ENCODE results near the gene ALK.

ALK gene

DNA sequence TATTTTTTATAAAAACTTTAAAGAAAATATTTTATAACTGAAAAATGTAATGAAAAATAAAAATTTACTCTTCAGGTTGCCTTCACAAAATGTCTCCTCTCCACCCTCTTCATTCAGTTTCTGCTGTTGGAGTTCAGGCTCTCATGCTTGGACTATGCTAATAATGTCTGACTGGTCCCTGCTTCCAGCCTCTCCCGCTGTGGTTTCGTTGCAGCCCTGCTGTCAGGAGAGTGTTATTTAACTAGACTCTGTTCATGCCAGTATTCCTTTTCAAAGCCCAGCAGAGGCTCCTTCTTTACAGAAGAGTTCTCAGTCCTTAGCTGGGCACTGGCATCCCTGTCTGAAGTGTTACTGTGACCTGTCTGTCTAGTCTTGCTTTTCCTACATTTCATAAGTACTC lies 765.8 kb downstream of the ALK start:
- peak; percentile 18 for DNase-seq (ENCODE audit: low spot score)

DNA sequence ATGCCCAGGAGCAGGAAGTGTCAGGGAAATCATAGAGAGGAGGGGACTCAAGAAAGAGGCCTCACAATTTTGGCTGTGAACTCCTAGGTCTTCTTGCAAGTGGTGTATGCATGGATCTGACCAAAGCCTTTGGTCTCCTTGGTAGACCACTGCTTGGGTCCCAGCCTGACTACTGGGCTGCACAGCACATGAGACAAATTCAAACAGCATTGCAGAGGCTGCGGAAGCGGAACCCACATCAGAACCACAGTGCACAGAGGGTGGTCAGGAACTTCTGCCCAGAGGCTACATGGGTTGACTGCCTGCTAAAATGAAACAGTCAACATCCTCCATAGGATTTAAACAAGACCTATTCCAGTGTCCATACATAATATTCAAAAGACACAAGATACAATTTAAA lies 766.8 kb downstream of the ALK start:
- DNase-seq (ENCODE audit: low spot score): no peak

DNA sequence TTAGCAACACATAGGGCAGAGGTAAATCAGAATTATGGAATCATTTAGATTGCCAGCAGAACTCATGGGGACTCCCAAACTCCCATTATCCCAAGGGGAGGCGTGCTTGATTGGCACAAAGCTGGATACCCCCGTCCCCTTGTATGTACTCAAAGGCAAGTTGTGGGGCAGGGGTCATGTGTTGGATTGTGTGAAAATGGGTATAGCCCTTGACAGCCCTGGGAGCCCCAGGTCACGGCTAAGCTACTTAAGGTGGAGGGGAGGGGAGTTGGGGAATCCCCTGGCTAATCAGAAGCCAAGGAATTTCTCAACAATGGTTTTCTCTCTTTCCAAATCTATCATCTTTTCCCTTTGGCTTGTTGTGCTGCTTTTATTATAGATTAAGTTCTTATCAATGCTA lies 773.4 kb downstream of the ALK start:
- no peak for DNase-seq (ENCODE audit: low spot score)

DNA sequence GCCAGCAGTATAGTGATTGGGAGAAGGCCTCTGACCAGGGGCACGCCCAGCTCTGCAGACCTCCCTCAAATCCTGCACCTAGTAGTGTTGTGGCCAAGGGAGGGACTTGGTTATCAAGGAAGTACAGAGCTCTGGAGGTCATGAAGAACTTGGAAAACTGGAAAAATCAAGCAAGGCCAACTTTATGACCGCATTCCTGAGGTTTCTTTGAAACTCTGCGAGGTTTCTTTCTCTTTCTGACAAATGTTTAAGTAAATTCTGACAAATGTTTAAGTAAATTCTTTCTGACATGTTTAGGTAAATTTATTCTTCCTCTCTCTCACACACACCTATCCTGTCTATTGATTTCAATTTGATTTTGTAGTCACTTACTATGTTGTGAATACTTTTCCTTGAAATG lies 775.2 kb downstream of the ALK start:
- no peak for DNase-seq (ENCODE audit: low spot score)

DNA sequence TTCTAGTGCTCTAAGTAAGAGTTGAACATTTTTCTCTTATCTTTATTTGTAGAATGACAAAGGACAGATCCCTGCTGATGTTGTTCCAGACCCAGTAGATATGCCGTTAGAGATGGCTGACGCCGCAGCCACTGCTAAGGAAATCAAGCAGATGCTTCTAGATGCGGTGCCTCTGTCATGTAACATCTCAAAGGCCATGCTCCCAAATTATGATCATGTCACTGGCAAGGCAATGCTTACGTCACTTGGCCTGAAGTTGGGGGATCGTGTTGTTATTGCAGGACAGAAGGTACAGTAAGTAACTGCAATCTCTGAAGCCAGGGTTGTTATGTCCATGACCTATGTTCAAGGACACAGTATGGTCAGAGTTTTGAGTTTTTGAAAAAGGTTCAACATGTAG lies 777.7 kb downstream of the ALK start:
- DNase-seq (ENCODE audit: low spot score): no peak

Measured in Ammon's horn (tissue), 1 donor.